Measurements from ENCODE around the gene CNOT6.
"Not testable (repeated sequence)": the region's sequence is repeated elsewhere in the genome, so short reads cannot be mapped to it uniquely, and the experiment has no call there.

Gene CNOT6

GRCh38 chr5:180470966-180471582, 23.1 kb upstream of the CNOT6 start:
- Histone ChIP-seq H3K4me3 (ENCODE audit: low read depth in 1 of 2, low read length in 2 of 2) (no peak overlapping the region), H3K4me1 (ENCODE audit: insufficient read depth, low read length) (no peaks in the 10 kb centered on the region), H3K27ac (ENCODE audit: low read length) (no peak overlapping the region), H2AFZ (ENCODE audit: low read depth, low read length) (no peak overlapping the region), H3K4me2 (ENCODE audit: insufficient read depth, low read length) (no peak overlapping the region), H3K27me3 (ENCODE audit: insufficient read depth, low read length, poor library complexity) (no peaks in the 10 kb centered on the region), H3K36me3 (ENCODE audit: insufficient read depth, low read length) (no peaks in the 10 kb centered on the region), H3K79me2 (ENCODE audit: insufficient read depth, low read length) (no peaks in the 10 kb centered on the region), H3K9ac (ENCODE audit: low read depth, low read length) (no peak overlapping the region), H4K20me1 (ENCODE audit: insufficient read depth, low read length) (0 out of 2 replicates have a peak, but pooled peaks cover 6% of the 10 kb centered on the region), H3K9me3 (ENCODE audit: insufficient read depth, low read length, severe bottlenecking) (no peaks in the 10 kb centered on the region)
- peak; percentile 96 for ATAC-seq (ENCODE audit: insufficient read depth, low read depth)
- peak; percentile 71 for DNase-seq
- no peak for TF ChIP-seq EZH2 (IDR thresholded peaks at IDR 0.05; ENCODE audit: borderline replicate concordance, low read depth, low read length, severe bottlenecking)
- TF ChIP-seq, protein P1, sequence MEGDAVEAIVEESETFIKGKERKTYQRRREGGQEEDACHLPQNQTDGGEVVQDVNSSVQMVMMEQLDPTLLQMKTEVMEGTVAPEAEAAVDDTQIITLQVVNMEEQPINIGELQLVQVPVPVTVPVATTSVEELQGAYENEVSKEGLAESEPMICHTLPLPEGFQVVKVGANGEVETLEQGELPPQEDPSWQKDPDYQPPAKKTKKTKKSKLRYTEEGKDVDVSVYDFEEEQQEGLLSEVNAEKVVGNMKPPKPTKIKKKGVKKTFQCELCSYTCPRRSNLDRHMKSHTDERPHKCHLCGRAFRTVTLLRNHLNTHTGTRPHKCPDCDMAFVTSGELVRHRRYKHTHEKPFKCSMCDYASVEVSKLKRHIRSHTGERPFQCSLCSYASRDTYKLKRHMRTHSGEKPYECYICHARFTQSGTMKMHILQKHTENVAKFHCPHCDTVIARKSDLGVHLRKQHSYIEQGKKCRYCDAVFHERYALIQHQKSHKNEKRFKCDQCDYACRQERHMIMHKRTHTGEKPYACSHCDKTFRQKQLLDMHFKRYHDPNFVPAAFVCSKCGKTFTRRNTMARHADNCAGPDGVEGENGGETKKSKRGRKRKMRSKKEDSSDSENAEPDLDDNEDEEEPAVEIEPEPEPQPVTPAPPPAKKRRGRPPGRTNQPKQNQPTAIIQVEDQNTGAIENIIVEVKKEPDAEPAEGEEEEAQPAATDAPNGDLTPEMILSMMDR (IDR thresholded peaks at IDR 0.05; ENCODE audit: borderline replicate concordance, extremely low read depth, low read length, poor library complexity, severe bottlenecking), result peak; percentile 97

GRCh38 chr5:180471866-180472265, 22.3 kb upstream of the CNOT6 start:
- no peak for ATAC-seq (ENCODE audit: insufficient read depth, low read depth)

GRCh38 chr5:180472269-180472668, 21.9 kb upstream of the CNOT6 start:
- no peaks in the 10 kb centered on the region for H3K79me2 ChIP-seq (ENCODE audit: insufficient read depth, low read length)
- H2AFZ ChIP-seq (ENCODE audit: low read depth, low read length), result no peak overlapping the region
- H3K4me3 ChIP-seq (ENCODE audit: low read depth in 1 of 2, low read length in 2 of 2), result no peak overlapping the region
- DNase-seq, result no peak
- no peak overlapping the region for H3K4me2 ChIP-seq (ENCODE audit: insufficient read depth, low read length)
- no peak for ATAC-seq (ENCODE audit: insufficient read depth, low read depth)
- H3K4me1 ChIP-seq (ENCODE audit: insufficient read depth, low read length), result no peaks in the 10 kb centered on the region
- H3K27me3 ChIP-seq (ENCODE audit: insufficient read depth, low read length, poor library complexity), result no peaks in the 10 kb centered on the region
- H4K20me1 ChIP-seq (ENCODE audit: insufficient read depth, low read length), result 0 out of 2 replicates have a peak, but pooled peaks cover 6% of the 10 kb centered on the region
- TF ChIP-seq EZH2 (IDR thresholded peaks at IDR 0.05; ENCODE audit: borderline replicate concordance, low read depth, low read length, severe bottlenecking), result no peak
- TF ChIP-seq, protein P1 (IDR thresholded peaks at IDR 0.05; ENCODE audit: borderline replicate concordance, extremely low read depth, low read length, poor library complexity, severe bottlenecking), result no peak
- no peak overlapping the region for H3K9ac ChIP-seq (ENCODE audit: low read depth, low read length)
- no peaks in the 10 kb centered on the region for H3K36me3 ChIP-seq (ENCODE audit: insufficient read depth, low read length)
- H3K9me3 ChIP-seq (ENCODE audit: insufficient read depth, low read length, severe bottlenecking), result no peaks in the 10 kb centered on the region
- no peak overlapping the region for H3K27ac ChIP-seq (ENCODE audit: low read length)

More at GRCh38 chr5:180471866-180472265, 22.3 kb upstream of the CNOT6 start:
- Histone ChIP-seq H4K20me1 (ENCODE audit: insufficient read depth, low read length) (0 out of 2 replicates have a peak, but pooled peaks cover 6% of the 10 kb centered on the region), H3K4me2 (ENCODE audit: insufficient read depth, low read length) (no peak overlapping the region), H2AFZ (ENCODE audit: low read depth, low read length) (no peak overlapping the region), H3K4me1 (ENCODE audit: insufficient read depth, low read length) (no peaks in the 10 kb centered on the region), H3K27me3 (ENCODE audit: insufficient read depth, low read length, poor library complexity) (no peaks in the 10 kb centered on the region), H3K4me3 (ENCODE audit: low read depth in 1 of 2, low read length in 2 of 2) (no peak overlapping the region), H3K36me3 (ENCODE audit: insufficient read depth, low read length) (no peaks in the 10 kb centered on the region), H3K9ac (ENCODE audit: low read depth, low read length) (no peak overlapping the region), H3K9me3 (ENCODE audit: insufficient read depth, low read length, severe bottlenecking) (no peaks in the 10 kb centered on the region), H3K27ac (ENCODE audit: low read length) (no peak overlapping the region), H3K79me2 (ENCODE audit: insufficient read depth, low read length) (no peaks in the 10 kb centered on the region)
- TF ChIP-seq EZH2 (IDR thresholded peaks at IDR 0.05; ENCODE audit: borderline replicate concordance, low read depth, low read length, severe bottlenecking), result no peak
- TF ChIP-seq, protein P1 (IDR thresholded peaks at IDR 0.05; ENCODE audit: borderline replicate concordance, extremely low read depth, low read length, poor library complexity, severe bottlenecking), result no peak
- no peak for DNase-seq

DNA sequence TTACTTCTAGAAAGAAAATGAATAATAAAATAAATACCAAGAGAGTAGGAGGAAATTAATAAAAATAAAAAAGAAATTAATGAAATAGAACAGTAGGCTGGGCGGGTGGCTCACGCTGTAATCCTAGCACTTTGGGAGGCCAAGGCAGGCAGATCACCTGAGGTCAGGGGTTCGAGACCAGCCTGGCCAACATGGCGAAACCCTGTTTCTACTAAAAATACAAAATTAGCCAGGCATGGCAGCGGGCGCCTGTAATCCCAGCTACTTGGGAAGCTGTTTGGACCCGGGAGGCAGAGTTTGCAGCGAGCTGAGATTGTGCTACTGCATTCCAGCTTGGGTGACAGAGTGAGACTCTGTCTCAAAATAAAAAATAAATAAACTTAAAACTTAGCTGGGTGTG, 20.8 kb upstream of the CNOT6 start:
- H3K4me1 ChIP-seq (ENCODE audit: insufficient read depth, low read length); H3K4me3 ChIP-seq (ENCODE audit: low read depth in 1 of 2, low read length in 2 of 2); H3K9me3 ChIP-seq (ENCODE audit: insufficient read depth, low read length, severe bottlenecking); H3K79me2 ChIP-seq (ENCODE audit: insufficient read depth, low read length); H4K20me1 ChIP-seq (ENCODE audit: insufficient read depth, low read length); ATAC-seq (ENCODE audit: insufficient read depth, low read depth); H3K4me2 ChIP-seq (ENCODE audit: insufficient read depth, low read length); H3K27ac ChIP-seq (ENCODE audit: low read length); DNase-seq; H2AFZ ChIP-seq (ENCODE audit: low read depth, low read length); H3K9ac ChIP-seq (ENCODE audit: low read depth, low read length); H3K36me3 ChIP-seq (ENCODE audit: insufficient read depth, low read length); H3K27me3 ChIP-seq (ENCODE audit: insufficient read depth, low read length, poor library complexity): not testable (repeated sequence)
